ENCODE data around the gene C1QTNF1.

C1QTNF1 gene

DNA sequence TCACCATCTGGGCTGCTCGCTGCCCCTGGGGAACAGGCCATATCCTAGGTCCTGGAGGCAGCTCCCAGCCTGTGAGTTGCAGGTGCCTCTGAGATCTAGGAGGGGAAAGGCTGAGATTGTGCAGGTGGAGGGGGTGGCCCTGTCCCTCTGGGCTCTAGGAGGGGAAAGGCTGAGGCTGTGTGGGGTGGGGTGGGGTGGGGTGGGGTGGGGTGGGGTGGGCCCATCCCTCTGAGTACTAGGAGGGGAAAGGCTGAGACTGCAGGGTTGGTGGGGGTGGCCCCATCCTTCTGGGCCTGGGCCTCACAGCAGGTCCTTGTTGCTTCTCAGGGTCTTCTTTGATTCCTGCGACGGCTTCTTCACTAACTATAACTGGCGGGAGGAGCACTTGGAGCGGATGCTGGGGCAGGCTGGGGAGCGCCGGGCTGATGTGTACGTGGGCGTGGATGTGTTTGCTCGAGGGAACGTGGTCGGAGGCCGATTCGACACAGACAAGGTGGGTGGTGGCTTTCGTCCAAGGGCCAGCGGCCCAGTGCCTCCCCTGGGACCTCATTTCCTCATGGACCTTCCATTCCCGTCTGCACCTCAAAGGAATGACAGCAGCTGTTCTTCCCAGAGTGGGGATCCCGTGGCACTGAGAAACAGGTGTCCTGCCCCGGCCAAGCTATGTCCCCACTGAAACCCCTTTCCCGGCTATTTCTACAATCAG is 57.8 kb downstream of the C1QTNF1 start:
- DNase-seq (ENCODE audit: extremely low spot score) = no peak
- CTCF ChIA-PET = interaction anchor here (0.7 to 3.3 kb wide), 13 partner anchors 8 to 319 kb away, joined by 3 to 27 read pairs (median 4); partner anchors contain the start of gene ENGASE
- POLR2A ChIA-PET = no interaction called here
- TF ChIP-seq, protein P1, sequence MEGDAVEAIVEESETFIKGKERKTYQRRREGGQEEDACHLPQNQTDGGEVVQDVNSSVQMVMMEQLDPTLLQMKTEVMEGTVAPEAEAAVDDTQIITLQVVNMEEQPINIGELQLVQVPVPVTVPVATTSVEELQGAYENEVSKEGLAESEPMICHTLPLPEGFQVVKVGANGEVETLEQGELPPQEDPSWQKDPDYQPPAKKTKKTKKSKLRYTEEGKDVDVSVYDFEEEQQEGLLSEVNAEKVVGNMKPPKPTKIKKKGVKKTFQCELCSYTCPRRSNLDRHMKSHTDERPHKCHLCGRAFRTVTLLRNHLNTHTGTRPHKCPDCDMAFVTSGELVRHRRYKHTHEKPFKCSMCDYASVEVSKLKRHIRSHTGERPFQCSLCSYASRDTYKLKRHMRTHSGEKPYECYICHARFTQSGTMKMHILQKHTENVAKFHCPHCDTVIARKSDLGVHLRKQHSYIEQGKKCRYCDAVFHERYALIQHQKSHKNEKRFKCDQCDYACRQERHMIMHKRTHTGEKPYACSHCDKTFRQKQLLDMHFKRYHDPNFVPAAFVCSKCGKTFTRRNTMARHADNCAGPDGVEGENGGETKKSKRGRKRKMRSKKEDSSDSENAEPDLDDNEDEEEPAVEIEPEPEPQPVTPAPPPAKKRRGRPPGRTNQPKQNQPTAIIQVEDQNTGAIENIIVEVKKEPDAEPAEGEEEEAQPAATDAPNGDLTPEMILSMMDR (IDR thresholded peaks at IDR 0.05; ENCODE audit: control extremely low read depth, extremely low read depth, low read depth, missing control alignments) = no peak

DNA sequence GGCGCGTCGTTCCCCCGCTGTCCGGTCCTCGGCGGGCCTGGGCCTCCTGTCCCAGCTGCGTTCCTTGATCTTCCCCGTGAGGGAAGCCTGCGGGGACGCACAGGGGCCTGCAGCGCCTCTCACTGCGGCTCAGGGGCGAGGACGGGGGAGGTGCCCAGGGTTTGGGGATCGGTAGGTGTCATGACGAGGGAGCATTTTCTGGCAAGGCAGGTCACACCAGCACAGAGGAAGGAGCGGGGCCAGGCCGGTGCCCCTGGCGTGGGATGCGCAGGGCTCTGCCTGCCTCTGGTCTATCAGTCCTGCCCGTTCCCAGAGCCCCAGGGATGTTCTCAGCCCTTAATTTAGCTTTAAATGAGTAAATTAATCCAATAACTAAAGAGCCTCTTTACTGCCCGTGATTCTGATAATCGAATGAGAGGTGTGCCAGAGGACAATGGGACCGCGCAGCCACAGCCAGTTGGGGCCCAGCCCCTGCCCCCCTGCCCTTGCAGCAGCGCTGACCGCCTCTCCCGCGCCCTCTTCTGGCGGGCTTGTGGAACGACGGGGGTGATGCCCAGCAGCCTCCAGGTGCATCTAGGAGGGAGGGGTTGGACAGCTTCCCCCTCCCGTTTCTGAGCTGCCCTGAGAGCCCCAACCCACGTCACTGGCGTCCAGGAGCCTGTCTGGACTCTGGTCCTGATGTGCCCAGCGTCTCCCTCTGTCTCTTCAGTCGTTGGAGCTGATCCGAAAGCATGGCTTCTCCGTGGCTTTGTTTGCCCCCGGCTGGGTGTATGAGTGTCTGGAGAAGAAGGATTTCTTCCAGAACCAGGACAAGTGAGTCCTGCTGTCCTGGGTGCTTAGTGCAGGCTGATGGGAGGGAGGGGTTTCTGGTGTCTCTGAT is 58.6 kb downstream of the C1QTNF1 start:
- DNase-seq (ENCODE audit: extremely low spot score) = peak; percentile 78
- TF ChIP-seq, protein P1 (IDR thresholded peaks at IDR 0.05; ENCODE audit: control extremely low read depth, extremely low read depth, low read depth, missing control alignments) = peak; percentile 84
- ChIA-PET CTCF (interaction anchor here (0.7 to 3.3 kb wide), 16 partner anchors 9 to 318 kb away, joined by 3 to 27 read pairs (median 4); partner anchors contain the start of gene ENGASE), POLR2A (no interaction called here)

DNA sequence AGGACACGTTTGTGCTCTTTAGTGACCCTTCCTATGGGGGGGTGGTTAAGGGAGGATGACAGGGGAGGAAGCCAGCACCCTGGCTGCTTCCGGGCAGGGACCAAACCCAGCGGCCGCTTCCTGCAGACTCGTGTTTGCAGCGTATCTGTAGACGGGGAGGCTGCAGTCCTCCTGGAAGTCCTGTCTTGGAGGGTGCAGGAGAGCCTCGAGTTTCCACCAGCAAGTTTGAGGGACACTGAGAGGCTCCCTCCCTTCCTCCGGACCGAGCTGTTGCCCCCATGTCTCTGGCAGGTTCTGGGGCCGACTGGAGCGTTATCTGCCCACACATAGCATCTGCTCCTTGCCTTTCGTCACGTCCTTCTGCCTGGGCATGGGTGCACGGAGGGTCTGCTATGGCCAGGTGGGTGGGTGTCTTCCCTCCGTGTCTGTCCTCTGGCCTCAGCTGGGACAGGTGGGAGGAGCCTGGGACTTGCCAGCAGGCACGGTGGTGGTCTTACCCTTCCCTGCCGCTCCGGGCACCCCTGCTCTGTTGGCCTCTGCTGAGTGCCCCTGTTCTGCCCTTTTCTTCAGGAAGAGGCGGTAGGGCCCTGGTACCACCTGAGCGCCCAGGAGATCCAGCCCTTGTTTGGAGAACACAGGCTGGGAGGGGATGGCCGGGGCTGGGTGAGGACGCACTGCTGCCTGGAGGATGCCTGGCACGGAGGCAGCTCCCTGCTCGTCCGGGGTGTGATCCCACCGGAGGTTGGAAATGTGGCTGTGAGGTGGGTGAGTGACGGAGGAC is 59.4 kb downstream of the C1QTNF1 start:
- TF ChIP-seq, protein P1 (IDR thresholded peaks at IDR 0.05; ENCODE audit: control extremely low read depth, extremely low read depth, low read depth, missing control alignments) = no peak
- ChIA-PET CTCF (interaction anchor here (0.7 to 3.3 kb wide), 10 partner anchors 8 to 318 kb away, joined by 3 to 27 read pairs (median 4); partner anchors contain the start of gene ENGASE), POLR2A (interaction anchor here (1.0 kb wide), 1 partner anchor 88 kb away, joined by 3 read pairs; no protein-coding TSS in a partner anchor)
- DNase-seq (ENCODE audit: extremely low spot score) = no peak

DNA sequence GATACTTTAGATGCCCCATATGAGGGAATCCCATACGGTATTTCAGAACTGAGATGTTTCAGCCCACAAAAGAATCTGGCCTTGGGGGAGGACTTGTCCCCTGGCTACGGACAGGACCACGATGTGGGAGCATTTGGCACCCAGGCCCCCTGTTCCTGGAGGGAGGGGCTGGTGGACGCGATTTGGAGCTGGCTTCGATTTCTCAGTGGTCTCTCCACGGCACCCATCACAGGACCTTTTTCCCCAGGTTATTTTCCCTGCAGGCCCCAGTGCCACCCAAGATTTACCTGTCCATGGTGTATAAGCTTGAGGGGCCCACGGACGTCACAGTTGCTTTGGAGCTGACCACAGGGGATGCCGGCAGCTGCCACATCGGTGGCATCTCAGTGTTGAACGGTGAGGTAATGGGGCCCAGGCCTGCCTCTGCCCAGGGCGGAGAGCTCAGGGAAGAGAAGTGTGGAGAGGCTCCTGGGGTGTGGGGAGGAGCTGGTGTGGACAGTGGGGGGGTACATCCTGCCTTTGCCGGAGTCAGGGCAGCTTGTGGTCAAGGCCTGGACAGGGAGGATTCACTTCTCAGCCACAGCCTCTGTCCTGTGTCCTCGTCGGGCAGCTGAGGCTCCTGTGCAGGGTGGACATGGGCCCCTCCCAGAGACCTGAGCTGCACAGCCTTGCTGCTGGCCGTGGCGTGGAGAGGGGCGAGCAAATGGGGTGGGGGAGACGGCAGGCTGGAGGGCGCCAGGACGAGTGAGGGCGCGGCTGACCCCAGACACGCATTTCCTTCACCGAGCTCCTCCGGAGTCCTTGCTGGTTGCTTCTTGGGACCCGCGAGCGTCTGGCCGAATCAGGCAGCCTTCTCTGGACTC is 60.6 kb downstream of the C1QTNF1 start:
- CTCF ChIA-PET = interaction anchor here (0.7 to 8.7 kb wide), 12 partner anchors 8 to 316 kb away, joined by 3 to 204 read pairs (median 4); partner anchors contain the start of gene ENGASE
- POLR2A ChIA-PET = interaction anchor here (1.0 kb wide), 1 partner anchor 89 kb away, joined by 3 read pairs; no protein-coding TSS in a partner anchor
- TF ChIP-seq, protein P1 (IDR thresholded peaks at IDR 0.05; ENCODE audit: control extremely low read depth, extremely low read depth, low read depth, missing control alignments) = no peak
- DNase-seq (ENCODE audit: extremely low spot score) = no peak

DNA sequence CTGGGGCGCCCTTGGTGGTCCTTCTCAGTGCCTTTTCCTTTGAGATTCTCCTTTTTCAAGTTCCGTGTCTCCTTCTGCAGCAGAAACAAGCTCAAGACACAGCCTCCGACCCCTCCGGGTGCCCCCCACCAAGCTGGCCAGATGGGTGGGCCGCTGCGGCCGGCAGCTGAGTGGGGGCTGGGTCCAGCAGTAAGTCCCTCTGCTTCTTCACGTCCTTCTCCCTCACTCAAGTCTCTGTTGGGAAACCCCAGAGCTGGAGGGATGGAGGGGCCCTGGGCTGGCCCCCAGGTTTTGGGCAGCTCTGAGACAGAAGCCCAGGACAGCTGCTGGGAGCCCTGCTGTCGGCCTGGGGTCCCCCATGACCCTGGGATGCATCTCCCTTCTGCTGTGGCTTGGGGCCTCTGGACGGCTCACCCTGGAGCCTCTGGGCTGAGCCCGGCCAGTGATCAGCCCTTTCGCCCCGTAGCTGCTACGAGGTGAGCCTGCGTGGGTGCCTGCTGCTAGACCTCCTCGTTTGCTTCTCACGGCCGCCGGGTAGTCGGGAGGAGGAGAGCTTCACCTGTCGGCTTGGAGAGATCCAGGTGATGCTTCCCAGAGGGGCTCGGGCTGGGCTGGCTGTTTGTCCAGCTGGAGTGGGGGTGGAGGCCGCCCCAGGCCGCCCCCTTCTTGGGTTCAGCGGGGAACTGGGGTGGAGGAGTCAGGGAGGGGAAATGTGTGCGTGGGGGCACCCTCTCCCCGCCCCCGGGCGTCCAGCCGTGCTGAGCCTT is 61.4 kb downstream of the C1QTNF1 start:
- DNase-seq (ENCODE audit: extremely low spot score) = no peak
- ChIA-PET CTCF (interaction anchor here (0.7 to 8.7 kb wide), 10 partner anchors 9 to 315 kb away, joined by 3 to 204 read pairs (median 4); partner anchors contain the start of gene ENGASE), POLR2A (interaction anchor here (1.4 kb wide), 1 partner anchor 11 kb away, joined by 5 read pairs; the partner anchor contains the start of gene ENGASE)
- TF ChIP-seq, protein P1 (IDR thresholded peaks at IDR 0.05; ENCODE audit: control extremely low read depth, extremely low read depth, low read depth, missing control alignments) = no peak
